Small intestine (tissue), 7 donors: ENCODE data around the gene PTRHD1. TPM values are rescaled to one million over a fixed set of nuclear protein-coding genes. Genes with fewer than 3 reads are reported as not detected.
A peak's percentile ranks its signal among the peaks of the same experiment; 100 is the strongest.

Experiments
- DNase-seq, 2 donors: peaks; one replicate each; pipeline versions ENCODE4 v3.0.0 to v3.0.0-alpha.2; 2013
- FAIRE-seq: peaks from 2 replicates; lab custom pipeline; 2012; peaks lifted over from hg19 to GRCh38; lab: Jason Lieb, UNC
- H3K27ac ChIP-seq, 3 donors: one replicate each; pipeline ENCODE4 v1.5.1; 2013; ENCODE audit warnings: low read length in 2 of 3, mild to moderate bottlenecking in 2 of 3, control low read depth in 1 of 3, inconsistent platforms in 1 of 3, low read depth in 1 of 3, moderate library complexity in 1 of 3
- H3K27me3 ChIP-seq, 3 donors: one replicate each; pipeline ENCODE4 v1.6.1; 2013; ENCODE audit warnings: low read length in 3 of 3, inconsistent platforms in 1 of 3; ENCODE audit not compliant: control insufficient read depth in 3 of 3, insufficient read depth in 3 of 3
- H3K36me3 ChIP-seq, 3 donors: one replicate each; pipeline ENCODE4 v1.6.1; 2013; ENCODE audit warnings: low read length in 3 of 3, inconsistent platforms in 1 of 3, low read depth in 1 of 3, mild to moderate bottlenecking in 1 of 3, moderate library complexity in 1 of 3; ENCODE audit not compliant: control insufficient read depth in 3 of 3, insufficient read depth in 2 of 3
- H3K4me1 ChIP-seq, 3 donors: one replicate each; pipeline ENCODE4 v1.6.1; 2013; ENCODE audit warnings: low read length in 2 of 3, inconsistent platforms in 1 of 3, low read depth in 1 of 3, mild to moderate bottlenecking in 1 of 3, moderate library complexity in 1 of 3; ENCODE audit not compliant: control insufficient read depth in 3 of 3, insufficient read depth in 2 of 3
- H3K4me3 ChIP-seq, 3 donors: one replicate each; pipeline ENCODE4 v1.5.1; 2013; ENCODE audit warnings: low read length in 3 of 3, control low read depth in 1 of 3, inconsistent platforms in 1 of 3, low read depth in 1 of 3, mild to moderate bottlenecking in 1 of 3, moderate library complexity in 1 of 3
- H3K9me3 ChIP-seq, 2 donors: one replicate each; pipeline ENCODE4 v1.6.1; 2013; ENCODE audit warnings: low read depth in 1 of 2, low read length in 1 of 2; ENCODE audit not compliant: control insufficient read depth in 2 of 2, insufficient read depth in 1 of 2
- WGBS, 3 donors: extraction: QIAGEN DNeasy Blood & Tissue Kit; methylation state at CpG; one replicate each; pipeline ENCODE4 v1.1.7; 2013; 5-methylcytosine and 5-hydroxymethylcytosine counted together
- polyA plus RNA-seq, 4 donors: library from polyadenylated mRNA; stranded (reverse) in 3 of 4; unstranded in 1 of 4; fragments of 200-250 nt in 3 of 4; fragments of 120-200 nt in 1 of 4; gene quantifications; one replicate each; pipeline versions ENCODE4 v1.2.1 to v1.2.3, GENCODE V29; 2013
- donor health status: healthy with polysubstance abuse.
- donor health status: control.
- donor health status: control.
- donor health status: Bipolar disorder and iron deficiency.
- donor health status: healthy.

PTRHD1 gene
- polyA plus RNA-seq, 4 donors = 36.4 to 43.0 (median 39.9) TPM

GRCh38 chr2:24819442-24820174 lies 26.4 kb upstream of the PTRHD1 start:
- no peak overlapping the region for H3K27ac ChIP-seq
- no peaks in the 10 kb centered on the region for H3K4me1 ChIP-seq
- no peak for DNase-seq
- H3K9me3 ChIP-seq = no peaks in the 10 kb centered on the region
- H3K27me3 ChIP-seq = no peaks in the 10 kb centered on the region
- 84 to 93% (median 86%) methylated on average over 21 of the region's 21 CpGs for WGBS, 3 donors
- H3K36me3 ChIP-seq = peaks cover 4 to 63% (median 11%) of the 10 kb centered on the region in 3 donors
- H3K4me3 ChIP-seq = no peak overlapping the region
- no peak for FAIRE-seq

- Histone ChIP-seq H3K4me3 (no peak overlapping the region), H3K4me1 (no peaks in the 10 kb centered on the region), H3K27me3 (no peaks in the 10 kb centered on the region), H3K27ac (peak overlapping the region in 1 of 3 donors; percentile 0), H3K9me3 (no peaks in the 10 kb centered on the region), H3K36me3 (peaks cover 4 to 55% (median 11%) of the 10 kb centered on the region in 3 donors)
- WGBS, 3 donors = 76 to 82% (median 76%) methylated on average over 9 of the region's 9 CpGs
- DNase-seq = no peak
- no peak for FAIRE-seq
These were observed 25.6 kb upstream of the PTRHD1 start for GRCh38 chr2:24818721-24819167.

- no peak overlapping the region for H3K27ac ChIP-seq
- H3K4me3 ChIP-seq = no peak overlapping the region
- no peaks in the 10 kb centered on the region for H3K4me1 ChIP-seq
- FAIRE-seq (no peak), DNase-seq (no peak)
- no peaks in the 10 kb centered on the region for H3K9me3 ChIP-seq
- WGBS, 3 donors = 87 to 96% (median 94%) methylated on average over 4 of the region's 4 CpGs
- H3K36me3 ChIP-seq = peaks cover 4 to 41% (median 11%) of the 10 kb centered on the region in 3 donors
- no peaks in the 10 kb centered on the region for H3K27me3 ChIP-seq
These were observed 23.7 kb upstream of the PTRHD1 start for GRCh38 chr2:24816884-24817283.

GRCh38 chr2:24816404-24816803 lies 23.2 kb upstream of the PTRHD1 start:
- 84 to 89% (median 85%) methylated on average over 6 of the region's 6 CpGs for WGBS, 3 donors
- FAIRE-seq (no peak), DNase-seq (no peak)
- no peaks in the 10 kb centered on the region for H3K4me1 ChIP-seq
- peaks cover 4 to 36% (median 11%) of the 10 kb centered on the region in 3 donors for H3K36me3 ChIP-seq
- H3K27me3 ChIP-seq = no peaks in the 10 kb centered on the region
- H3K4me3 ChIP-seq = no peak overlapping the region
- H3K27ac ChIP-seq = no peak overlapping the region
- no peaks in the 10 kb centered on the region for H3K9me3 ChIP-seq

- no peaks in the 10 kb centered on the region for H3K9me3 ChIP-seq
- DNase-seq (no peak), FAIRE-seq (no peak)
- no peaks in the 10 kb centered on the region for H3K27me3 ChIP-seq
- H3K4me3 ChIP-seq = no peak overlapping the region
- 96 to 99% (median 98%) methylated on average over 4 of the region's 4 CpGs for WGBS, 3 donors
- H3K27ac ChIP-seq = no peak overlapping the region
- H3K36me3 ChIP-seq = peaks cover 3 to 24% (median 8%) of the 10 kb centered on the region in 3 donors
- H3K4me1 ChIP-seq = no peaks in the 10 kb centered on the region
These were observed 22.0 kb upstream of the PTRHD1 start for GRCh38 chr2:24815171-24815570.

GRCh38 chr2:24814516-24814915 lies 21.3 kb upstream of the PTRHD1 start:
- 88 to 96% (median 90%) methylated on average over 4 of the region's 4 CpGs for WGBS, 3 donors

GRCh38 chr2:24813691-24814137 lies 20.5 kb upstream of the PTRHD1 start:
- 95 to 100% (median 98%) methylated on average over 4 of the region's 4 CpGs for WGBS, 3 donors
- FAIRE-seq (no peak), DNase-seq (no peak)

More at GRCh38 chr2:24814516-24814915, 21.3 kb upstream of the PTRHD1 start:
- Histone ChIP-seq H3K4me3 (no peak overlapping the region), H3K27ac (no peak overlapping the region), H3K36me3 (peaks cover 3 to 17% (median 6%) of the 10 kb centered on the region in 3 donors), H3K9me3 (no peaks in the 10 kb centered on the region), H3K27me3 (no peaks in the 10 kb centered on the region), H3K4me1 (no peaks in the 10 kb centered on the region)
- DNase-seq (no peak), FAIRE-seq (no peak)

GRCh38 chr2:24809316-24810007 lies 16.3 kb upstream of the PTRHD1 start:
- WGBS, 3 donors = 83 to 90% (median 85%) methylated on average over 4 of the region's 4 CpGs
- peak; percentile 39 for FAIRE-seq

More at GRCh38 chr2:24813691-24814137, 20.5 kb upstream of the PTRHD1 start:
- Histone ChIP-seq H3K36me3 (peaks cover 3 to 11% (median 3%) of the 10 kb centered on the region in 3 donors), H3K9me3 (no peaks in the 10 kb centered on the region), H3K27ac (no peak overlapping the region), H3K4me3 (no peak overlapping the region), H3K27me3 (no peaks in the 10 kb centered on the region), H3K4me1 (no peaks in the 10 kb centered on the region)

More at GRCh38 chr2:24809316-24810007, 16.3 kb upstream of the PTRHD1 start:
- no peaks in the 10 kb centered on the region for H3K27me3 ChIP-seq
- H3K27ac ChIP-seq = no peak overlapping the region
- no peaks in the 10 kb centered on the region for H3K4me1 ChIP-seq
- H3K36me3 ChIP-seq = peaks cover 0 to 10% (median 0%) of the 10 kb centered on the region in 3 donors
- peaks cover 0 to 8% of the 10 kb centered on the region in 2 donors for H3K9me3 ChIP-seq
- DNase-seq = no peak
- no peak overlapping the region for H3K4me3 ChIP-seq
